K562 (cell line): ENCODE results near the gene EPC2. TPM values are rescaled to one million over a fixed set of nuclear protein-coding genes. Genes with fewer than 3 reads are reported as not detected.
A peak's percentile ranks its signal among the peaks of the same experiment; 100 is the strongest.

Experiments
- DPF2 ChIP-seq: fragments of 450-650 bp; IDR thresholded peaks from 2 replicates; pipeline ENCODE4 v1.6.1; 2016
- HDAC6 ChIP-seq: IDR thresholded peaks from 2 replicates; pipeline ENCODE4 v1.6.1; 2012; ENCODE audit warnings: low read depth, mild to moderate bottlenecking, control low read depth, inconsistent platforms, low read length, moderate library complexity
- HOXB6 ChIP-seq: fragments of 250-450 bp; sonication (Bioruptor Pico); IDR thresholded peaks from 2 replicates; pipeline ENCODE4 v1.5.1; 2022; ENCODE audit warnings: mild to moderate bottlenecking, borderline replicate concordance
- JUND ChIP-seq, 2 experiments: IDR thresholded peaks; 2 replicates in 1 of 2; 3 replicates in 1 of 2; pipeline ENCODE4 v1.6.1; 2011; ENCODE audit warnings: borderline replicate concordance in 2 of 2, low read depth in 2 of 2, low read length in 2 of 2, improper control_type of control experiment in 1 of 2, missing biosample characterization in 1 of 2, missing genetic modification characterization in 1 of 2, missing genetic modification reagents in 1 of 2
- LEF1 ChIP-seq: fragments of 450-650 bp; IDR thresholded peaks from 2 replicates; pipeline ENCODE4 v1.6.1; 2016; ENCODE audit warnings: mild to moderate bottlenecking
- PHTF2 ChIP-seq: fragments of 250-450 bp; sonication (Bioruptor Pico); IDR thresholded peaks from 2 replicates; pipeline ENCODE4 v1.5.0; 2021; ENCODE audit warnings: mild to moderate bottlenecking
- RBBP5 ChIP-seq: fragments of 200-600 bp; sonication (generic); IDR thresholded peaks from 2 replicates; pipeline ENCODE4 v1.6.1; 2012; ENCODE audit warnings: borderline replicate concordance, mild to moderate bottlenecking, low read length, control low read depth, inconsistent platforms; ENCODE audit not compliant: insufficient read depth, poor library complexity, severe bottlenecking
- RHOXF2B ChIP-seq: fragments of 250-450 bp; sonication (Bioruptor Pico); conservative IDR thresholded peaks from 2 replicates; pipeline ENCODE4 v1.5.1; 2021
- SMAD2 ChIP-seq: fragments of 150-350 bp; IDR thresholded peaks from 2 replicates; pipeline ENCODE4 v1.6.1; 2014; ENCODE audit warnings: low read depth, mild to moderate bottlenecking, low read length
- TCFL5 ChIP-seq: fragments of 250-450 bp; sonication (Bioruptor Pico); conservative IDR thresholded peaks from 2 replicates; pipeline ENCODE4 v1.6.1; 2021; ENCODE audit warnings: mild to moderate bottlenecking, moderate library complexity, matching md5 sums
- TFAP4 ChIP-seq: sonication (generic); formaldehyde crosslinking; IDR thresholded peaks from 2 replicates; pipeline ENCODE4 v1.8.0; 2022; ENCODE audit warnings: missing genetic modification reagents, mild to moderate bottlenecking, moderate library complexity, borderline replicate concordance
- ZFPM2 ChIP-seq: fragments of 250-450 bp; sonication (Bioruptor Pico); IDR thresholded peaks from 2 replicates; pipeline ENCODE4 v1.5.1; 2022; ENCODE audit warnings: mild to moderate bottlenecking
- ZNF232 ChIP-seq: sonication (generic); formaldehyde crosslinking; IDR thresholded peaks from 2 replicates; pipeline ENCODE4 v1.8.0; 2022; ENCODE audit warnings: mild to moderate bottlenecking, missing genetic modification reagents
- ZNF311 ChIP-seq: fragments of 250-450 bp; sonication (Bioruptor Pico); IDR thresholded peaks from 2 replicates; pipeline ENCODE4 v1.4.0; 2020; ENCODE audit warnings: mild to moderate bottlenecking, moderate library complexity
- ZNF584 ChIP-seq: fragments of 200-800 bp; sonication (Bioruptor generic); IDR thresholded peaks from 2 replicates; pipeline ENCODE4 v1.6.1; 2016; ENCODE audit warnings: low read depth, mild to moderate bottlenecking, missing genetic modification characterization, missing compliant biosample characterization
- polyA plus RNA-seq, 8 experiments: library from polyadenylated mRNA; depleted of rRNA in 4 of 8; stranded (reverse) in 5 of 8; unstranded in 3 of 8; fragments of >200 nt; fragmentation: Nextera tagmentation in 2 of 8; fragmentation: Illumina TruSeq in 1 of 8; extraction: Ambion mirVana in 2 of 8; extraction: Trizol in 1 of 8; gene quantifications; 2 replicates each; pipeline versions ENCODE4 v1.2.1 to v1.2.3, GENCODE V29; 2011 to 2014; ENCODE audit warnings: inconsistent platforms in 1 of 8, missing spikeins in 1 of 8
- total RNA-seq, 7 experiments: library from RNA; depleted of rRNA in 6 of 7; stranded (reverse); fragments of >200 nt in 6 of 7; fragmentation: Illumina TruSeq in 2 of 7; extraction: Trizol in 2 of 7; gene quantifications; 2 replicates each; pipeline versions ENCODE4 v1.2.1 to v1.2.3, GENCODE V29; 2011 to 2021; ENCODE audit warnings: low replicate concordance in 1 of 7
- TF ChIP-seq, protein P1 (sequence below): fragments of 250-450 bp; sonication (Bioruptor Pico); IDR thresholded peaks from 2 replicates; pipeline ENCODE4 v1.5.0; 2021; ENCODE audit warnings: mild to moderate bottlenecking, borderline replicate concordance
- TF ChIP-seq, protein P2 (sequence below): sonication (generic); formaldehyde crosslinking; IDR thresholded peaks from 2 replicates; pipeline ENCODE4 v1.8.0; 2022; ENCODE audit warnings: mild to moderate bottlenecking, missing genetic modification reagents
- TF ChIP-seq, protein P3 (sequence below): fragments of 450-650 bp; formaldehyde crosslinking; IDR thresholded peaks from 2 replicates; pipeline ENCODE4 v1.4.0; 2020; ENCODE audit warnings: mild to moderate bottlenecking, moderate library complexity

Gene EPC2
- total and polyA plus RNA-seq, 9 of the 15 experiments (the other 6 are each of a cell fraction or from before 2014, with no cell fraction given), result 7.0 to 35.8 (median 29.1) TPM

DNA sequence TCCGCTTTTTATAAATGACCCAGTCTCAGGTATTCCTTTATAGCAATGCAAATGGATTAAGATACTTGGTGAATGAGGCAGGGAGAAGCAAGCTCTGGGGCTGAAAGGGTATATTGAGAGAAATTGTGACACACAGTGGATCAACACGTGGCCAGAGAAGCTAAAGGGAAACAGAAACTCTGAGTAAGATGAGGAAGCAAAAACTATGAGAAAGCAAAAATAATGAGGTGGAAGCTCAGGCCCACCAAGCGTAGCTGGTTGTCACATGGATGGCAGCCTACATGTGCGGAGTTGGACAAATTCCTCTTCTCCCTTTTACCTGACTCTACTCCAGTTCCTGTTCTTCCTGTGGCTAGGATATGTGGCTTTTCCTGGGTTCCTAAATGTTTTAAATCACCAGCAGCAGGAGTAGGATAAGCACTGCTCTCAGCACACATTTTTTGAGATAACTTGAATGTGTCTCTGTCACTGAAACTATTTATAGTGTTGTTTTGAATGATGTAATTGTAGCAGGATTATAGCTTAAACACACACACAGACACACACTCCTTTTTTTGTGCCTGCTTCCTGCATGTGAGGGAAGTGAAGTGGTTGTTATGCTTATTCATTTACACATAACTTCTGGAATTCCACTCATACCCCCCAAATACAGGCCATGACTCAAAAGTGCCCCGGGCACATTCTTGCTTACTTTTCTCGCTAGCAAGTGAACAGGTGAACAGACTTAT, 30.1 kb upstream of the EPC2 start (continued):
- TF ChIP-seq TFAP4 (CRISPR knock-in tag), result no peak
- TF ChIP-seq ZFPM2 (CRISPR knock-in tag), result no peak
- TF ChIP-seq, protein P1, sequence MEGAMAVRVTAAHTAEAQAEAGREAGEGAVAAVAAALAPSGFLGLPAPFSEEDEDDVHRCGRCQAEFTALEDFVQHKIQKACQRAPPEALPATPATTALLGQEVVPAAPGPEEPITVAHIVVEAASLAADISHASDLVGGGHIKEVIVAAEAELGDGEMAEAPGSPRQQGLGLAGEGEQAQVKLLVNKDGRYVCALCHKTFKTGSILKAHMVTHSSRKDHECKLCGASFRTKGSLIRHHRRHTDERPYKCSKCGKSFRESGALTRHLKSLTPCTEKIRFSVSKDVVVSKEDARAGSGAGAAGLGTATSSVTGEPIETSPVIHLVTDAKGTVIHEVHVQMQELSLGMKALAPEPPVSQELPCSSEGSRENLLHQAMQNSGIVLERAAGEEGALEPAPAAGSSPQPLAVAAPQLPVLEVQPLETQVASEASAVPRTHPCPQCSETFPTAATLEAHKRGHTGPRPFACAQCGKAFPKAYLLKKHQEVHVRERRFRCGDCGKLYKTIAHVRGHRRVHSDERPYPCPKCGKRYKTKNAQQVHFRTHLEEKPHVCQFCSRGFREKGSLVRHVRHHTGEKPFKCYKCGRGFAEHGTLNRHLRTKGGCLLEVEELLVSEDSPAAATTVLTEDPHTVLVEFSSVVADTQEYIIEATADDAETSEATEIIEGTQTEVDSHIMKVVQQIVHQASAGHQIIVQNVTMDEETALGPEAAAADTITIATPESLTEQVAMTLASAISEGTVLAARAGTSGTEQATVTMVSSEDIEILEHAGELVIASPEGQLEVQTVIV (CRISPR knock-in tag), result no peak
- peak; percentile 76 for TF ChIP-seq ZNF584 (CRISPR knock-in tag)
- peak; percentile 55; the same call in 1 of the 2 replicates for TF ChIP-seq LEF1
- TF ChIP-seq HDAC6, result no peak
- peak; percentile 45; the same call in 1 of the 2 replicates for TF ChIP-seq TCFL5
- 0 out of 2 replicates have a peak, but pooled peaks have one; percentile 2 for TF ChIP-seq HOXB6
- TF ChIP-seq, protein P2, sequence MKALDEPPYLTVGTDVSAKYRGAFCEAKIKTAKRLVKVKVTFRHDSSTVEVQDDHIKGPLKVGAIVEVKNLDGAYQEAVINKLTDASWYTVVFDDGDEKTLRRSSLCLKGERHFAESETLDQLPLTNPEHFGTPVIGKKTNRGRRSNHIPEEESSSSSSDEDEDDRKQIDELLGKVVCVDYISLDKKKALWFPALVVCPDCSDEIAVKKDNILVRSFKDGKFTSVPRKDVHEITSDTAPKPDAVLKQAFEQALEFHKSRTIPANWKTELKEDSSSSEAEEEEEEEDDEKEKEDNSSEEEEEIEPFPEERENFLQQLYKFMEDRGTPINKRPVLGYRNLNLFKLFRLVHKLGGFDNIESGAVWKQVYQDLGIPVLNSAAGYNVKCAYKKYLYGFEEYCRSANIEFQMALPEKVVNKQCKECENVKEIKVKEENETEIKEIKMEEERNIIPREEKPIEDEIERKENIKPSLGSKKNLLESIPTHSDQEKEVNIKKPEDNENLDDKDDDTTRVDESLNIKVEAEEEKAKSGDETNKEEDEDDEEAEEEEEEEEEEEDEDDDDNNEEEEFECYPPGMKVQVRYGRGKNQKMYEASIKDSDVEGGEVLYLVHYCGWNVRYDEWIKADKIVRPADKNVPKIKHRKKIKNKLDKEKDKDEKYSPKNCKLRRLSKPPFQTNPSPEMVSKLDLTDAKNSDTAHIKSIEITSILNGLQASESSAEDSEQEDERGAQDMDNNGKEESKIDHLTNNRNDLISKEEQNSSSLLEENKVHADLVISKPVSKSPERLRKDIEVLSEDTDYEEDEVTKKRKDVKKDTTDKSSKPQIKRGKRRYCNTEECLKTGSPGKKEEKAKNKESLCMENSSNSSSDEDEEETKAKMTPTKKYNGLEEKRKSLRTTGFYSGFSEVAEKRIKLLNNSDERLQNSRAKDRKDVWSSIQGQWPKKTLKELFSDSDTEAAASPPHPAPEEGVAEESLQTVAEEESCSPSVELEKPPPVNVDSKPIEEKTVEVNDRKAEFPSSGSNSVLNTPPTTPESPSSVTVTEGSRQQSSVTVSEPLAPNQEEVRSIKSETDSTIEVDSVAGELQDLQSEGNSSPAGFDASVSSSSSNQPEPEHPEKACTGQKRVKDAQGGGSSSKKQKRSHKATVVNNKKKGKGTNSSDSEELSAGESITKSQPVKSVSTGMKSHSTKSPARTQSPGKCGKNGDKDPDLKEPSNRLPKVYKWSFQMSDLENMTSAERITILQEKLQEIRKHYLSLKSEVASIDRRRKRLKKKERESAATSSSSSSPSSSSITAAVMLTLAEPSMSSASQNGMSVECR (CRISPR knock-in tag), result peak; percentile 72
- TF ChIP-seq DPF2, result peak; percentile 35; the same call in 1 of the 2 replicates
- no peak for TF ChIP-seq ZNF232 (CRISPR knock-in tag)
- TF ChIP-seq RBBP5, result peak; percentile 53
- 0 out of 2 replicates have a peak, but pooled peaks have one; percentile 11 for TF ChIP-seq ZNF311 (CRISPR knock-in tag)
- no peak for TF ChIP-seq SMAD2
- no peak for TF ChIP-seq PHTF2 (CRISPR knock-in tag)
- TF ChIP-seq RHOXF2B (CRISPR knock-in tag), result 0 out of 2 replicates have a peak, but pooled peaks have one; percentile 7
- TF ChIP-seq, protein P3, sequence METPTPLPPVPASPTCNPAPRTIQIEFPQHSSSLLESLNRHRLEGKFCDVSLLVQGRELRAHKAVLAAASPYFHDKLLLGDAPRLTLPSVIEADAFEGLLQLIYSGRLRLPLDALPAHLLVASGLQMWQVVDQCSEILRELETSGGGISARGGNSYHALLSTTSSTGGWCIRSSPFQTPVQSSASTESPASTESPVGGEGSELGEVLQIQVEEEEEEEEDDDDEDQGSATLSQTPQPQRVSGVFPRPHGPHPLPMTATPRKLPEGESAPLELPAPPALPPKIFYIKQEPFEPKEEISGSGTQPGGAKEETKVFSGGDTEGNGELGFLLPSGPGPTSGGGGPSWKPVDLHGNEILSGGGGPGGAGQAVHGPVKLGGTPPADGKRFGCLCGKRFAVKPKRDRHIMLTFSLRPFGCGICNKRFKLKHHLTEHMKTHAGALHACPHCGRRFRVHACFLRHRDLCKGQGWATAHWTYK (CRISPR knock-in tag), result peak; percentile 82
- TF ChIP-seq JUND (IDR thresholded peaks at IDR 0.05; ENCODE audit: borderline replicate concordance, low read depth, low read length), result no peak
- TF ChIP-seq JUND (tag; IDR thresholded peaks at IDR 0.05; ENCODE audit: borderline replicate concordance, low read depth, low read length), result peak; percentile 84; the same call in 2 of the 3 replicates
